Activated CD4-positive, alpha-beta T cell treated with anti-CD3 and anti-CD28 coated beads, Interleukin-2, amount 50 U/mL, for 24 hours (primary cell): ENCODE results near the gene DNAJB9.

ENCODE experiments used
- DNase-seq, 2 donors: peaks; one replicate each; pipeline ENCODE4 v3.0.0-alpha.2; 2020; ENCODE audit warnings: low read depth in 1 of 2, low spot score in 1 of 2

Gene DNAJB9

DNA sequence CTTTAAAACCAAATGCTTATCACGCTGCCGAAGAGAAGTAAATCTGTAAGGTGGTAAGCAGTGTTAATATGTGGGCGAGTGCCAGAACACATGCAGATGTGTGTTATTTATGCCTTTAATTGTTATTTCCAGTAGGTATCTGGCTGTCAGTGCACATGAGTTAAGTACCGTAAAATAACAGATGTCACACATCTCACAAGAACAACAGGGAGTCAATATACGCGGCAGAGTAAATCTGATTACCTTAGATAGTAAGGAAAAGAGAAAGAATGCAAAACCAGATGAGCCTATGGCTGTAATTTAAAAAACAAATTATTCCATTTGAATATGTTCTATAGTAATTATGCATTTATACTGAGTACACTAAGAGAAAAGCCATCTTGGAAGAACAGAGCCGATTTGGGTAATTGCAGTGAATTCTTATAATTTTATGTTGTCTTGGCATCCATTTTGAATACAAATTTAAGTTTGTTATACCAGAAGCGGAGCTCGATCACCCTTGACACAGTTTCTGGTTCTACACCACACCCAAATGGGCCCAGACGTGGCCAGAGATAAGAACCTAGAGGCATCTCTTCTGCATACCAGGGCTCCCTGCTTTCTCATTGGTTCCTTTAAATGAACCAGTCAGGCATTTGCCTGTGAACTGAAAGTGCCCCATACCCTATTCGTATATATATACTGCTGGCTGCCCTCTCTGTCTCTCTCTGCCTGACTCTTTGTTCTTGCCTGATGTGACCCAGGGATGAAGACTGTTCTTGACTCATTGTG lies 34.8 kb downstream of the DNAJB9 start:
- DNase-seq, result no peak

DNA sequence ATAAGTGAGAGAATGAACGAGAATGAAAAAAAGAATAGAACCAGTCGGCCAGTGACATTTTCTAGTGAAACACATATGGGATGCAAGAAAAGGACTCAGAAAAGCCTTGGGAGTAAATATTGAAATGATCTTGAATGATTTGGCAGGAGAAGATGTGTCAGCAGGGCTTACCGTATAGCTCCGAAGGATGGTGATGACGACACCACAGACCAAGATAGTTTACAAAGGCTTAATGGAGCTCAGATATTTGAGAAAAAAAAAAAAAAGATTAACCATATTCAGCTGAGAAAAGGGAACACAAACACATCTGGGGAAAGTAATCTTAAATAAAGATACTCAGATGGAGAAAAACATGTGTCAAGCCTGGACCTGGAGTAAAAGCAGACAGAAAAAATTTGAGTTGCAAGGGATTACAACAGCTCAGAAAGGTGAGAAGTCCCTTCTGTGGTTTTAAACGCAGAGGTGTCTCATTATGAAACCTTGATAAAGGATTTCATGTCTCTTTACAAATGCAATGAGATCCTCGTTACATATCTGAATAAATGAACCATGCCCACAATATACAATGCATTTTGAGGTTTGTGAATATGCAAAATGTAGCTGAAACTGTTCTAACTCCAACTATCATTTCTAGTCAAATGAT lies 36.0 kb downstream of the DNAJB9 start:
- no peak for DNase-seq

DNA sequence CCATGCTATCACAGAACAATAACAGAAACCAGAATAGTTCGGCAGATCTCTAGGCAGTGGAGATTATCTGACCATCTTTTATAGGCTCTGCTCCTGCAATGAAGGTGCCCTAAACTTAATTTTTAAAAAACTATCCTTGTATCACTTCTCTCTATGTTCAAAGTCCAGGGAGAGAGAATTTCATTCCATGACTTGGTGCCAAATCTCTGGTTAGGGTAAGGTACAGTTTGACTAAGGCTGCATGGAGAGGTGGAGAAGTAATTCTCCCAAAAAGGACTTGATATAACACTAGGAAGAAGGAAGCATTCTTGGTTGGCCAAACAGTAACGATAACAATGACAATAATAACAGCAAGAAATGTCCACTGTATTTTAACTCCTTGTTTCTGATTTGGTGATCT lies 40.0 kb downstream of the DNAJB9 start:
- DNase-seq, result no peak

DNA sequence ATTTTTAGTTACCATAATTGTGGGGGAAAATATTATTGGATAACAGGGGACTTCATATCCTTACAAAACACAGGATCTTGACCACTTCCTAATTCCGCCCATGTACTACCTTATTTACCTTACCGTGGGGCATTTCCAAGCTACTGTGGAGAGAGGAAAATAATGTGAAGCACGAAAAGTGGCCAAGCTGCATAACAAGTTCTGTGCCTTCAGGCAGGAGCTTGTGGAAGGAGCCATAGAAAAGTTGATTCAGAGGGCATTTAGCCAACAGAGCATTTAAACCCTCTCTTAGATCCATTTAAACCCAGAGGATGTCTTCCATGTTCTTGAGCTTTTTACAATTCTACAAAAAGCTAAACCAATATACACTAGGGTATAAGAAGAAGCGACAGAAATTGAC lies 41.6 kb downstream of the DNAJB9 start:
- DNase-seq, result no peak

DNA sequence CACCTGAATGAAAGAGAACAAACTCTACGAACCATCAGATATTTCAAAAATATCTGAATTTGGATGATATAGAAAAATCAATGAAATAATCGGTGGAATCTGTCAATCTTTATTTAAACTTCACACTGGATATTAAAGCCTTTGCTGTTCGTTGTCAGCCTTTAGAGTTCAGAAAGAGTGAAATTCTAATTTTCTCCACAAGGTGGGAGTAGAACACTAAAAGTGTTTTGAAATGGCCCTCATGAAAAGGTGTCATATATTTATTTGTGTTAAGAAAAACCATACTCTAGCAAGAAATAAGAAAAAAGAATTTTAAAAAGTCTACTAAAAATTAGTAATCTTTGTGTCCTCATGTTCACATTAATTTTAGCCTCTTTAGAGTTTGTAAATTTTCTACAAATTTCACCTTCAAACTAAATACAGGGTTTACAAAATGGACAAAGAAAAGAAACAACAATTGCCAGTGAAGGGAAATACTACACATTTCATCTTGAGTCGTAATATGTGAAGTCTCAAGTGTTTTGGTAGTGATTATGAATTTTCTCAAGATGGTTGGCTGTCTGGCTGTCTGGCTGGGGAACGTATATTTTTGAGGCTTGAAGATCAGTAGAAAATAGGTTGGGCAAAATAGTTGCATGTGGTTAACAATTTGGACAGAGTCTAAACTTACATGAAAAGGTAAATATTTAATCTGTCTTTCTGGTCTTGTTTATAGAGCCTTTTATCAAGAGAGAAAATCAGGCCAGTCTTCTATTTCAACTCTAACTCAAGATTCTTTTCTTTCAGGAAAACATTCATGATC lies 43.7 kb downstream of the DNAJB9 start:
- peak in 1 of 2 donors; percentile 6 for DNase-seq

DNA sequence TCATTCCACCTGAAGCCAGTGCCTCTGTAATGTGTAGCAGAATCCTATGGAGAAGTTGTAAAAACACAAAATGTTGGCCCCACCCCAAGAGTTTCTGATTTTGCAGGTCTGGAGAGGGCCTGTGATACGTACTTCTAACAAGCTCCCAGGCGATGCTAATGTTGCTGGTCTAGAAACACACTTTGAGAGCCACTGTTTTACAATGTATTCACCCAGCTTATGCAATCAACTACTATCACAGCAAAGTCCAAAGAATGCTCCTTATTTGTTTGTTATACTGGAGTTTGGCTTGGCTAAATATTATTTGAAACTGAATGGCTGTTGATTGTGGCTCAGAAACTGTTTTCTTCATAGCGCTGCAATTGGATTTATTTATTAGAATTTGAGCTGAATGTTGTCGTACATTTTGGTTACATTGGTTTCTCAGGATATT lies 44.3 kb downstream of the DNAJB9 start:
- no peak for DNase-seq

DNA sequence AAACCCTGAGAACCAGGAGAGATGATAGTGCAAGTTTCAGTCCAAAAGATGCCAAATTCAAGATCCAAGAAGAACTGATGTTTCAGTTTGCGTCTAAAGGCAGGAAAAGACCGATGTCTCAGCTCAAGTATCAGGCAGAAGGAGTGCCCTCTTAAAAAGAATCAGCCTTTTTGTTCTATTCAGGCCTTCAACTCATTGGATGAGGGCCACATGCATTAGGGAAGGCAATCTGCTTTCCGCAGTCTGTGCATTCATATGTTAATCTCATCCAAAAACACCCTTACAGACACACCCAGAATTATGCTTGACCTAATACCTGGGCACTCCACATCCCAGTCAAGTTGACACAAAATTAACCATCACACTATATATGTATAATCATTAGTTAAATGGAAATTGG lies 45.2 kb downstream of the DNAJB9 start:
- no peak for DNase-seq

DNA sequence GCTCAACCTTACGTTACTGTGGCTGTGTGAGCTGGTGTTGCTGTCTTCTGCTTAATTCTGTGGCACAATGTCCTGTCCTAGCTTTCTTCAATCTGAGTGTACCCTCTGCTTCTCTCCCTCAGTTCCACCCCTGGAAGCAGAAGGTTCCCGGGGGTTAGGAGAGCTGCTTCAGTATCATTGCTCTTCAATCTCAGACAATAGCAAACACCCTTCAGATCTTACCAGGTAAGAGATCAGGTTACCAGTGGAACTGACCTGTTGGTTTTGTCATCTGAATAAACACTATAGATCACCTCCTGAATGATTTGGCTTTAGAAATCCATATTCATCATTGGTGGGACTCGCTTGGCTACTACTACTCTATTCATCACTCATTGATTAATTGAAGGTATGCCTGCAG lies 48.4 kb downstream of the DNAJB9 start:
- DNase-seq, result no peak

DNA sequence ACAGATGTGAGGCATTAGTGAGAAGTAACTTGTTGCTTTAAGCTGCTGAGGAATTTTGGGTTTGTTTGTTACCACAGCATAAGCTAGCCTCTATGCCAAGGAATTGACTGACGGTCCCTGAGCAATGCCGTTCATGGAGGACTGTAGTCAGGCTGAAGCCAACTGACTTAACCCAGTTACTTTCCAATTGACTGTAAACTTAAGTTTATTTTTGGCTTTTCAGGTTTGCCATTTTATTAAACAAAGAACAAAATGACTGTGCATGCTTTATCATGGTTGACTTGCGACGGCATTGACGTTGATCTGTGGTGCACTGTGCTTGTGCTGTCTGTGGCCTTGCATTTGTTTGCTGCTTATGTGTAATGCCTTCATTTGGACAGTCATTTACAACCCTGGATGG lies 53.5 kb downstream of the DNAJB9 start:
- no peak for DNase-seq
